GM23248 (cell line): ENCODE measurements around the gene NIBAN1.

Experiments
- EZH2 ChIP-seq: fragments of 200-600 bp; sonication (generic); IDR thresholded peaks from 2 replicates; pipeline ENCODE4 v1.6.1; 2018; ENCODE audit warnings: antibody characterized with exemption, mild to moderate bottlenecking; ENCODE audit not compliant: insufficient read depth, poor library complexity, severe bottlenecking
- EZH2phosphoT487 ChIP-seq: fragments of 200-600 bp; sonication (generic); IDR thresholded peaks from 2 replicates; pipeline ENCODE4 v1.6.1; 2018; ENCODE audit warnings: antibody characterized with exemption, moderate library complexity, mild to moderate bottlenecking, low read depth; ENCODE audit not compliant: insufficient read depth

GRCh38 chr1:184970691-184971161 is 3.6 kb downstream of the NIBAN1 start:
- no peak for TF ChIP-seq EZH2
- TF ChIP-seq EZH2phosphoT487 = no peak
